ENCODE measurements around the gene AATK. TPM values are rescaled to one million over a fixed set of nuclear protein-coding genes. Genes with fewer than 3 reads are reported as not detected.
A peak's percentile ranks its signal among the peaks of the same experiment; 100 is the strongest.

The AATK gene
- total and polyA plus RNA-seq, 2 of the 4 experiments (the other 2 are of a cell fraction) = under 0.01 to 0.21 TPM

GRCh38 chr17:81189670-81190530 lies 23.9 kb upstream of the AATK start:
- Histone ChIP-seq H3K79me1 (ENCODE audit: low read depth in 1 of 2, low read length in 2 of 2) (no peaks in the 10 kb centered on the region), H3K4me1 (ENCODE audit: control insufficient read depth, insufficient read depth, low read length) (no peaks in the 10 kb centered on the region), H4K20me1 (ENCODE audit: insufficient read depth, low read length) (no peaks in the 10 kb centered on the region; the same call in 1 of the 2 replicates), H4K5ac (ENCODE audit: low read depth, low read length) (no peak overlapping the region), H3K18ac (ENCODE audit: low read depth, low read length) (no peak overlapping the region), H3K27ac (ENCODE audit: insufficient read depth, low read length) (no peak overlapping the region), H3K9me3 (ENCODE audit: control insufficient read depth, insufficient read depth, low read length) (no peaks in the 10 kb centered on the region), H3K23ac (ENCODE audit: low read depth, low read length) (no peak overlapping the region), H2AK5ac (ENCODE audit: low read depth, low read length) (no peak overlapping the region), H3K4ac (ENCODE audit: low read depth, low read length) (no peak overlapping the region), H2BK5ac (ENCODE audit: low read depth, low read length, poor library complexity, severe bottlenecking) (no peak overlapping the region), H3K14ac (replicated peaks; ENCODE audit: low read depth, low read length) (no peak overlapping the region), H3K4me2 (ENCODE audit: low read depth, low read length) (no peak overlapping the region), H2AK9ac (replicated peaks; ENCODE audit: low read depth, low read length, poor library complexity) (no peak overlapping the region), H3K9me1 (ENCODE audit: insufficient read depth, low read length) (no peaks in the 10 kb centered on the region), H3K56ac (ENCODE audit: extremely low read depth, insufficient read depth, low read length) (no peak overlapping the region), H2BK15ac (ENCODE audit: low read depth, low read length) (no peak overlapping the region), H2BK20ac (ENCODE audit: low read depth, low read length) (no peak overlapping the region), H3K36me3 (ENCODE audit: control insufficient read depth, insufficient read depth, low read length) (peaks cover 6% of the 10 kb centered on the region; the same call in 1 of the 2 replicates), H2AFZ (replicated peaks; ENCODE audit: low read length, poor library complexity) (no peak overlapping the region), H2BK120ac (ENCODE audit: low read depth, low read length) (no peak overlapping the region), H3K4me3 (ENCODE audit: insufficient read depth, low read depth, low read length) (no peak overlapping the region), H4K8ac (ENCODE audit: low read depth in 2 of 2, low read length in 2 of 2) (no peak overlapping the region), H3K9ac (ENCODE audit: low read depth, low read length) (no peak overlapping the region), H4K91ac (ENCODE audit: insufficient read depth, low read depth, low read length) (no peak overlapping the region), H3K27me3 (ENCODE audit: control insufficient read depth, insufficient read depth, low read length) (no peaks in the 10 kb centered on the region)
- DNase-seq (no peak), ATAC-seq (ENCODE audit: low read depth) (no peak)
- dilution Hi-C loops (cut with HindIII; ENCODE audit: low sequenced_read_pairs, unreplicated experiment) (no loop called here), intact Hi-C loops (cut with micrococcal nuclease) (no loop called here), in situ Hi-C loops (cut with MboI; ENCODE audit: low sequenced_read_pairs) (no loop called here)
- WGBS, 2 experiments (ENCODE audit: extremely low coverage in 2 of 2, insufficient read length in 1 of 2) = 85% methylated on average over 8 of the region's 27 CpGs; no CpG with 5 or more reads in 1 of the 2 experiments
- no TSS peak for BruUV-seq (replicated peaks)
- ChIA-PET CTCF (no interaction called here), POLR2A (ENCODE audit: unreplicated experiment) (no interaction called here)
- TF ChIP-seq CEBPB (IDR thresholded peaks at IDR 0.05; ENCODE audit: low read depth, low read length) (no peak), RAD21 (IDR thresholded peaks at IDR 0.05; ENCODE audit: low read length) (peak; percentile 8; the same call in 1 of the 2 replicates), MAZ (IDR thresholded peaks at IDR 0.05; ENCODE audit: borderline replicate concordance, low read depth, low read length) (no peak), CTCF (conservative IDR thresholded peaks at IDR 0.05; ENCODE audit: low read depth, low read length) (0 out of 2 replicates have a peak, but pooled peaks have one; percentile 14), RCOR1 (IDR thresholded peaks at IDR 0.05; ENCODE audit: insufficient replicate concordance, low read length) (no peak), FOS (IDR thresholded peaks at IDR 0.05; ENCODE audit: low read depth, low read length) (no peak), MAFK (IDR thresholded peaks at IDR 0.05; ENCODE audit: low read depth, low read length) (no peak), NFE2L2 (IDR thresholded peaks at IDR 0.05; ENCODE audit: low read depth, low read length) (no peak), ELK1 (IDR thresholded peaks at IDR 0.05; ENCODE audit: borderline replicate concordance, low read depth, low read length) (no peak)

All from IMR-90 (cell line).